ENCODE results near the gene PIK3R4.

PIK3R4 gene

GRCh38 chr3:130746246-130747039 lies at the start of gene PIK3R4:
TSS of gene PIK3R4 (minus strand) at chr3:130746829. CDS start at chr3:130745218, 1,611 bp downstream.
- DNase-seq = peak; percentile 95

GRCh38 chr3:130795396-130795795 lies 48.8 kb upstream of the PIK3R4 start:
- DNase-seq = no peak

- DNase-seq = no peak
These were observed 45.6 kb upstream of the PIK3R4 start for GRCh38 chr3:130792246-130792645.

GRCh38 chr3:130789782-130790322 lies 43.2 kb upstream of the PIK3R4 start:
- no peak for DNase-seq

- DNase-seq = no peak
These were observed 40.9 kb upstream of the PIK3R4 start for GRCh38 chr3:130787422-130788068.

- DNase-seq = no peak
These were observed 39.7 kb upstream of the PIK3R4 start for GRCh38 chr3:130786306-130786705.

GRCh38 chr3:130783629-130784028 lies 37.0 kb upstream of the PIK3R4 start:
- DNase-seq = no peak

- no peak for DNase-seq
These were observed 32.9 kb upstream of the PIK3R4 start for GRCh38 chr3:130779486-130779885.

GRCh38 chr3:130779031-130779430 lies 32.4 kb upstream of the PIK3R4 start:
- no peak for DNase-seq

- no peak for DNase-seq
These were observed 26.7 kb upstream of the PIK3R4 start for GRCh38 chr3:130773366-130773765.

GRCh38 chr3:130772129-130772528 lies 25.5 kb upstream of the PIK3R4 start:
- no peak for DNase-seq

- no peak for DNase-seq
These were observed 24.0 kb upstream of the PIK3R4 start for GRCh38 chr3:130770644-130771043.

- DNase-seq = no peak
These were observed 15.2 kb upstream of the PIK3R4 start for GRCh38 chr3:130761730-130762311.

- DNase-seq = no peak
These were observed 14.3 kb upstream of the PIK3R4 start for GRCh38 chr3:130760922-130761321.

- DNase-seq = peak; percentile 19
These were observed 13.2 kb upstream of the PIK3R4 start for GRCh38 chr3:130759692-130760338.

GRCh38 chr3:130758624-130759369 lies 12.2 kb upstream of the PIK3R4 start:
- DNase-seq = no peak

- DNase-seq = no peak
These were observed 11.1 kb upstream of the PIK3R4 start for GRCh38 chr3:130757611-130758150.

- DNase-seq = no peak
These were observed 9.0 kb upstream of the PIK3R4 start for GRCh38 chr3:130755666-130756065.

GRCh38 chr3:130748981-130749380 lies 2.4 kb upstream of the PIK3R4 start:
- no peak for DNase-seq

GRCh38 chr3:130748467-130748861 lies 1.8 kb upstream of the PIK3R4 start:
- no peak for DNase-seq

- DNase-seq = no peak
These were observed 3.3 kb downstream of the PIK3R4 start for GRCh38 chr3:130743354-130743753.

GRCh38 chr3:130741946-130742610 lies 4.6 kb downstream of the PIK3R4 start:
- DNase-seq = no peak
